ENCODE measurements around the gene BICC1. TPM values are rescaled to one million over a fixed set of nuclear protein-coding genes. Genes with fewer than 3 reads are reported as not detected.

Gene BICC1
- total RNA-seq, 1 experiment from 2014 or later: 0.57 TPM

- TF ChIP-seq CTCF (conservative IDR thresholded peaks at IDR 0.05): no peak
- Histone ChIP-seq H4K5ac (ENCODE audit: insufficient read length, low read depth, low read length) (no peak overlapping the region), H3T11ph (ENCODE audit: low read length) (no peak overlapping the region), H3K18ac (ENCODE audit: insufficient read length, low read depth, low read length) (no peak overlapping the region), H4K8ac (replicated peaks; ENCODE audit: insufficient read length, low read depth, low read length) (no peak overlapping the region), H3K27ac (ENCODE audit: insufficient read length, low read depth, low read length) (no peak overlapping the region), H3K14ac (ENCODE audit: insufficient read depth, low read length) (no peak overlapping the region), H2BK120ac (ENCODE audit: low read depth, low read length, poor library complexity, severe bottlenecking) (no peak overlapping the region), H3K4me1 (ENCODE audit: insufficient read depth, low read length) (no peaks in the 10 kb centered on the region), H3K27me3 (ENCODE audit: insufficient read depth, low read length) (peaks cover 15% of the 10 kb centered on the region; the same call in 1 of the 2 replicates), H3K79me1 (ENCODE audit: insufficient read depth, low read depth, low read length, poor library complexity, severe bottlenecking) (no peaks in the 10 kb centered on the region), H3K9ac (ENCODE audit: extremely low read depth, insufficient read length, low read length) (no peak overlapping the region), H2BK20ac (ENCODE audit: low read depth, low read length, poor library complexity, severe bottlenecking) (no peak overlapping the region), H2BK12ac (ENCODE audit: insufficient read length, low read depth, low read length) (no peak overlapping the region), H4K20me1 (ENCODE audit: control insufficient read depth, insufficient read depth, insufficient read length) (no peaks in the 10 kb centered on the region), H3K79me2 (ENCODE audit: insufficient read depth, low read length) (no peaks in the 10 kb centered on the region), H2AK5ac (ENCODE audit: insufficient read length, low read length) (no peak overlapping the region), H3K4me2 (ENCODE audit: insufficient read depth, insufficient read length, low read length) (no peak overlapping the region), H2BK15ac (ENCODE audit: low read depth, low read length) (no peak overlapping the region), H2BK5ac (ENCODE audit: insufficient read length, low read length) (no peak overlapping the region), H3K4ac (ENCODE audit: low read depth, low read length) (no peak overlapping the region), H4K91ac (ENCODE audit: insufficient read length, low read depth, low read length) (no peak overlapping the region), H3K23me2 (ENCODE audit: insufficient read length, low read depth, low read length, poor library complexity, severe bottlenecking) (peaks cover 10% of the 10 kb centered on the region), H3K56ac (ENCODE audit: insufficient read length, low read depth, low read length) (no peak overlapping the region), H3K9me3 (ENCODE audit: control insufficient read depth, low read depth, low read length) (no peaks in the 10 kb centered on the region), H3K23ac (ENCODE audit: insufficient read length, low read depth, low read length) (no peak overlapping the region), H2AFZ (ENCODE audit: low read length) (no peak overlapping the region)
- Mint-ChIP-seq H3K4me1 (peaks cover 11% of the 10 kb centered on the region in 2 experiments), H3K4me3 (no peak overlapping the region), H3K27me3 (ENCODE audit: low read depth) (peaks cover 34% of the 10 kb centered on the region), H3K36me3 (ENCODE audit: insufficient read depth in 1 of 3, low read depth in 3 of 3) (no peaks in the 10 kb centered on the region), H3K9me3 (no peaks in the 10 kb centered on the region; a peak in 1 of 5 replicates), H3K27ac (no peak overlapping the region)
- DNase-seq: no peak
Observed at GRCh38 chr10:58516671-58517070, 4.0 kb downstream of the BICC1 start.

Data from H9 (cell line).